Measurements from ENCODE around the gene MCHR1. TPM values are rescaled to one million over a fixed set of nuclear protein-coding genes. Genes with fewer than 3 reads are reported as not detected.

The MCHR1 gene
- total RNA-seq, 1 experiment from 2014 or later: not detected

DNA sequence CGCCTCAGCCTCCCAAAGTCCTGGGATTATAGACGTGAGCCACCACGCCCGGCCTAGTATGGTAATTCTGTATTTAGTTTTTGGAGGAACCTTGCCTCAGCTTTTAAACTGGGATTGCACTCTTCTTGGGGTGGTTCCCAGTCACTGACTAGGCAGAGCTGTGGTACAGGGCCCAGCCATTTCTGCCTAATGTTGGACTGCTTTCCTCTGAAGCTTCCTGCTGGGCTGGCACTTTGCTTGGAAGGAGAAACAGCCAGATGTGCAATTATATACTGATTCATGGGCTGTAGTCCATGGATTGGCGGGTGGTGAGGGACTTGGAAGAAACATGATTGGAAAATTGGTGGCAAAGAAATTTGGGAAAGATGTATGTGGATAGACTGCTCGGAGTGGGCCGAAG lies 17.6 kb upstream of the MCHR1 start:
- Histone ChIP-seq H3K9ac (ENCODE audit: low read length) (no peak overlapping the region), H4K20me1 (ENCODE audit: insufficient read depth) (no peaks in the 10 kb centered on the region), H3K36me3 (ENCODE audit: control insufficient read depth in 1 of 2, insufficient read depth in 2 of 2, low read length in 2 of 2) (no peaks in the 10 kb centered on the region), H3K9me3 (ENCODE audit: control insufficient read depth in 1 of 2, insufficient read depth in 1 of 2, low read depth in 1 of 2, low read length in 2 of 2) (no peaks in the 10 kb centered on the region), H3K4me1 (ENCODE audit: control insufficient read depth in 1 of 2, insufficient read depth in 2 of 2, low read length in 2 of 2) (no peaks in the 10 kb centered on the region), H3K9me2 (ENCODE audit: insufficient read depth) (no peaks in the 10 kb centered on the region), H3K4me3 (replicated peaks in 1 of 2; ENCODE audit: low read depth in 1 of 2, low read length in 2 of 2) (no peak overlapping the region), H3K27ac (ENCODE audit: low read depth, low read length) (no peak overlapping the region), H3K27me3 (ENCODE audit: insufficient read depth, low read length) (no peaks in the 10 kb centered on the region), H3K79me2 (ENCODE audit: insufficient read depth, low read length) (no peaks in the 10 kb centered on the region), H3K4me2 (ENCODE audit: low read length) (no peak overlapping the region), H2AFZ (ENCODE audit: low read depth, low read length, poor library complexity, severe bottlenecking) (no peak overlapping the region)
- ChIA-PET POLR2A (interaction anchor here (1.4 kb wide), 1 partner anchor 10 kb away, joined by 5 read pairs; no protein-coding TSS in a partner anchor), RAD21 (ENCODE audit: low non-redundant PET in 1 of 2, low total read pairs in 2 of 2, uncharacterized antibody in 2 of 2, unreplicated experiment in 2 of 2) (no interaction called here), CTCF (no interaction called here)
- DNase-seq (ENCODE audit: low read depth, low spot score) (no peak), ATAC-seq (no peak)
- intact Hi-C loops (cut with micrococcal nuclease): no loop called here
- TF ChIP-seq POLR2A (IDR thresholded peaks at IDR 0.05; ENCODE audit: borderline replicate concordance, extremely low read depth, insufficient read depth, insufficient read length) (no peak), REST (IDR thresholded peaks at IDR 0.05; ENCODE audit: low read depth) (no peak), CBX3 (IDR thresholded peaks at IDR 0.05; ENCODE audit: low read depth) (no peak), CTCF (IDR thresholded peaks at IDR 0.05 in 2 of 3, conservative IDR thresholded peaks at IDR 0.05 in 1 of 3; ENCODE audit: borderline replicate concordance in 1 of 3, insufficient read depth in 1 of 3, low read depth in 2 of 3, low read length in 2 of 3) (no peak), SRF (IDR thresholded peaks at IDR 0.05; ENCODE audit: low read depth) (no peak), EGR1 (IDR thresholded peaks at IDR 0.05; ENCODE audit: low read depth) (no peak), ZNF274 (IDR thresholded peaks at IDR 0.05; ENCODE audit: low read depth, low read length) (no peak), ATF3 (IDR thresholded peaks at IDR 0.05) (no peak), ZBTB33 (IDR thresholded peaks at IDR 0.05; ENCODE audit: extremely low read depth, insufficient replicate concordance, low read length) (no peak), JUND (IDR thresholded peaks at IDR 0.05) (no peak), TCF7L2 (IDR thresholded peaks at IDR 0.05; ENCODE audit: borderline replicate concordance, extremely low read depth, insufficient read depth, insufficient read length) (no peak)
- BruUV-seq (replicated peaks): no TSS peak
